ENCODE results near the gene CADM1.

The CADM1 gene

DNA sequence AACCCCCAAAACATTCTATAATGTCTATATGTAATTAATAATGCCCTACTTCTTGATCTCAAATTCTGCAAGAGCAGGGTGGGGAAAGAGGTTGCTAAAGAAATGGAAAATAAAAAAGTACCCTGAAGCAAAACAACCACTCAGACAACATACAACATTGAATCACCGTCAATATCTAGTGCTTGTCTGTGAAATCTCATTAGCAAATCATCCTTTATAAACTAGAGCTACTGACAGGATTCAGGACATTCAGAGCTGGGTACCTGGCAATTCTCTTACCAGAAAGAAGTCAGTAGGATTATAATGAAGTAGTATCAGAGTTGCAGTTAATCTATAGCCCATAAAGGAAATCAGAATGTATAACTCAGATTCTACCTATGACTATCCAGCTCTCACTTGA is 143.2 kb downstream of the CADM1 start:
- DNase-seq (ENCODE audit: low read depth in 1 of 2, low spot score in 1 of 2) = no peak

DNA sequence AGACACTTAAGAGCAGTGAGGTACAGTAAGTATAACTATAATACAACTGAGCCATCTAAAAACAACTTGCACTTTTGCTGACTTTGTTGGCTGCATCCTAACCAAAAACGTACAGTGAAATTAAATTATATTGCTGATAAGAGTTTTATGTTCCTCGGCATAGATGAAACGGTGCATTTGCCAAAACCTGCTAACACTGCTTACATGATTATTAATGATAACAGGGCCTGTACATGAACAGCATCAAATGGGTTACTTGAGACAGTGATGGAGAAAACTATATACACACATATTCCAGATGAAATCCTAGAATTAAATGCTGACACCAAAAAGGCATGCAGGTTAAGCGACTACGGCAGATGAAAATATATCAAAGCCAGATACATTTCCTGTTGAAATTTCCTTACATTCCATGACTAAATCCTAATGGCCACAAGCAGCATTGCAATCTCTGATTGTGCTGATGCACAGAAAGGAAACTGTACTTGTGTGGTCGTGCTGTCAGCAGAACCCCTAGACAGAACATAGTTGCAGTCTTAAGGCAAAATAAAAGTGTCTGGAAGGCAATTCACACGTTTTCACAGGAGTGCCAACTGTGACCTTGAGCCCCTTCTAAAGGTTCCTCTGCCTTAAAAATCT is 143.9 kb downstream of the CADM1 start:
- no peak for DNase-seq (ENCODE audit: low read depth in 1 of 2, low spot score in 1 of 2)

DNA sequence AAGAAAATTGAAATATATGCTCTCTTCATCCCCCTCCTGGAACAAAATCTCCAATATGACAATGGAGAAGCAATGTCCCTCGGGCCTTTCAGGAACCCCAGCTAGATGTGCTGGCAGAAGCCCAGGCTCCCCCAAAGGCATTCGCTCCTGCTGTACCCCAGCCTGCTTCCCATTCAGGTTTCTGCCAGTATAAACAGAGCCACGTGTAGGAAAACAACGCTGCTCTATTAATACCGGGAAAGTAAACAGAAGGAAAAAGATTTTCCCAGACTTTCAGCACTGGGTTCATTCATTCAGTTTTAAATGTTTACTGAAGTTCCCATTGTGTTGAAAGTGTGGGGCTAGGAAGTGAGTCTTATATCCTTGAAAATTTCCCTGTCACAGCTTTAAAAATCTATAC is 147.1 kb downstream of the CADM1 start:
- no peak for DNase-seq (ENCODE audit: low read depth in 1 of 2, low spot score in 1 of 2)

- no peak for DNase-seq (ENCODE audit: low read depth in 1 of 2, low spot score in 1 of 2)
These were observed 151.3 kb downstream of the CADM1 start for GRCh38 chr11:115352805-115353485.

DNA sequence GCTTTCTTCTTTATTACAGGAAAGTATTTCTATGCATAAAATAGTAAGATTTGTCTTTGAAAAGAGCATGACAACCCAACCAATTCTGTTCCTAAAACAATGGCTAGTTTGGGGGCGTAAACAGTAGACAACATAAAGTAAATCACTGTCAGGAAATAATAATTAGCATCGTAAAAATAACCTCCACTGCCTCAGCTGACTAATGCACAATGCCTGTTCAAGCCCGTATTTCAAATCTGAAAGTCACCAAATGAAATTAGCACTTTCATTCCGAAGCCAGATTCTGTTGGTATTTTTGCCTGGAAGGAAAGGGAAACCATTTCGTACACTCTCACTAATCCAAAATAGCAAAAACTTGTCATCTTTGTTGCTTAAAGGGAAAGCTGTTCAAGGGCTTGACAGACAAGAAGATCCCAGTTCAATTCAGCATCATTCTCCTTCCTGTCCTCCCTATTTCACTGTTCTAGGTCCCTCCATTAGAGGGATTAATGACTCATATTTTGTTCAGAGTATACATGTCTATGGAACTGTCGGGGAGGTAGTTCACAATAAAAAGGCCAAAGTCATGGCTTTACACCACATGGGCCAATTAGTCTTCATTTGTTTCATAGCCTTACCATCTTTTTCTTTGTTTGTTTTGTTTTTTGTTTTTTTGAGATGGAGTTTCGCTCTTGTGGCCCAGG is 154.7 kb downstream of the CADM1 start:
- no peak for DNase-seq (ENCODE audit: low read depth in 1 of 2, low spot score in 1 of 2)

GRCh38 chr11:115348416-115348815 is 155.8 kb downstream of the CADM1 start:
- no peak for DNase-seq (ENCODE audit: low read depth in 1 of 2, low spot score in 1 of 2)

GRCh38 chr11:115347106-115347505 is 157.1 kb downstream of the CADM1 start:
- no peak for DNase-seq (ENCODE audit: low read depth in 1 of 2, low spot score in 1 of 2)

DNA sequence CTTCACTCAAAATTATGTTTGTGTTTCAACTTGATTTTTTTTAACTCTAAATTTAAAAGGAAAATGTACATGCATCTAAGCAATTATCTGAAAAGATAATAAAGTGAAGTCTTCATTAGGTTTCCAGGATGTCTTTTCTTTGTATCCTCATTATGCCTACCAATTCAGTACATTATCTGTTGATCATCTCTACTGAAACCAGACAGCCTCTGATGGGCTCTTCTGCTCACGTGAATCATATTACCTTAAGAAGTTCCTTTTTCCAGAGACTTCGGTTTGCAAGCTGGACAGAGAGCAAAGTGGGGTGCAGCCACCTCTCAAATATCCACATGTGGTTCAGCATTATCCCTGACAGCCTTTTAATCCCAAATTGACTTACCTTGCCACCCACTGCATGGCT is 158.4 kb downstream of the CADM1 start:
- DNase-seq (ENCODE audit: low read depth in 1 of 2, low spot score in 1 of 2) = no peak

- DNase-seq (ENCODE audit: low read depth in 1 of 2, low spot score in 1 of 2) = no peak
These were observed 158.9 kb downstream of the CADM1 start for GRCh38 chr11:115345361-115345760.

DNA sequence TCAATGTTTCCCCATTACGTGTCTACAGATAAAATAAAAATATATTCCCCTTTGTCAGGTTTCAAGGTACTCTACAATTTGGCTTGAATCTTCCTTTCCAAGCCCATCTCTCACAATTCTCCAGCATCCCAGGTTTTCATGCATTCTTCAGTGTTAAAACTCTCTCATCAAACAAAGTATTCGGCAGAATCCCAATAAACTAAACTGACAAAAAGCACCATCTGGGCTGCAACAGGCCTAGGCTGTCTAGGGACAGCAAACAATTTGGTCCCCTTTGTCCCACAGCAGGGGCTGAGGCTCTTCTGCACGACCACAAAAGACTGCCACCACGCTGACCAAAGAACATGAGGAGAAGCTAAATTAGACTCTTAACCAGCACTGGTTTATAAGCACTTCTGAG is 159.4 kb downstream of the CADM1 start:
- DNase-seq (ENCODE audit: low read depth in 1 of 2, low spot score in 1 of 2) = no peak

DNA sequence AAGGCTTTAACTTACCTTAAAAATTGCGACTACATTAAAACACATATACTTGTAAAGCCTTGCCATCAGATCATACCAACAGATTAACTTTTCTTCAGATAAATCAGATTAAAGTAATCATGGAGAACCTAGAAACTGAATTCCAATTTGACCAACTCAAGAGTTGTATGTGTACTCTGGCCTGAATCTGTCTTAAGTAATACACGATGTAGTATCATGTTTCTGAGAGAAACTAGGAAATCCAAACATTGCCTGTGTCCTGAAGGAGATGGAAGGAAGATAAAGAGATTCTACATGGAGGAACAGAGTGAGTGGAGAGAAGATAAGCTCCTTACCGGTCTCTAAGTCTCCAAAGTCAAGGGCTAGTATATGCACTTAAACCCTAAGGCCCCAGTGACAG is 162.1 kb downstream of the CADM1 start:
- DNase-seq (ENCODE audit: low read depth in 1 of 2, low spot score in 1 of 2) = no peak

- no peak for DNase-seq (ENCODE audit: low read depth in 1 of 2, low spot score in 1 of 2)
These were observed 163.3 kb downstream of the CADM1 start for GRCh38 chr11:115340874-115341273.

GRCh38 chr11:115338476-115338875 is 165.7 kb downstream of the CADM1 start:
- DNase-seq (ENCODE audit: low read depth in 1 of 2, low spot score in 1 of 2) = no peak

DNA sequence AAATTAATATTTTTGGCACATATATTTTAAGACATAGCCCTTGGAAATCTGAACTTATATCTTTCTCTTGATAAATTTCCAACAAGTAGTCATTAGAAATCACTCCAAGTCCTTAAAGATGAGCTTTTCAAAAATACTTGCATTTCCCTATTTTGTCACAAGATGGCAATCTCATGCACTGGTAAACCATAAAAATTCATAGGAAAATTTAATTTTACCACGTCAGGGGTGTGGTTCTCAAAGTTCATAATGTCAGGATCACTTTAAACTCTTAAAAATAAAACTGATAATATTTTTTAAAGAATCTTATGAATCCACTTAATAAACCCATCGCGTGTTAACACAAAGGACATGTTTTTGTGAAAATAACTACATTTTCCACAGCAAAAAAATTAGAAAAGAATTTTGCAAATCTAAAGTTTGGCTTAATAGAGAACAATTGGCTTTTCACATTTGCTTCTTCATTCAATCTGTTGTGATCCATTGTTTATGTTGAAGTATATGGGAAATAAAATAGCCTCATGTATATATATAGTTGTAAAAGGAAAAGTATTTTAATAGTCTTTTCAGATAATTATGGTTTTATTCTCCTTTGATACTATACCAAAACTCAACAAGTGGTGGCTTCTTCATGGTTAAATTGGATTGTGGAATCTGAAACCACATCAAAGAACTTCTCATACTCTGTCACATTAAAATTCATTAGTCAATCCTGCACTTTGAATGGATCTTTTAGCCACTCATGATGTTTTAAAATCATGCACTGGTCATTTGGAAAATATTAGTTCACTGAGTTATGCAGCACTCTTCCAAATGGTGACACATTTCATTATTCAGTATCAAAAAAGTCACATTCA is 169.1 kb downstream of the CADM1 start:
- no peak for DNase-seq (ENCODE audit: low read depth in 1 of 2, low spot score in 1 of 2)

- DNase-seq (ENCODE audit: low read depth in 1 of 2, low spot score in 1 of 2) = no peak
These were observed 170.3 kb downstream of the CADM1 start for GRCh38 chr11:115333949-115334348.

DNA sequence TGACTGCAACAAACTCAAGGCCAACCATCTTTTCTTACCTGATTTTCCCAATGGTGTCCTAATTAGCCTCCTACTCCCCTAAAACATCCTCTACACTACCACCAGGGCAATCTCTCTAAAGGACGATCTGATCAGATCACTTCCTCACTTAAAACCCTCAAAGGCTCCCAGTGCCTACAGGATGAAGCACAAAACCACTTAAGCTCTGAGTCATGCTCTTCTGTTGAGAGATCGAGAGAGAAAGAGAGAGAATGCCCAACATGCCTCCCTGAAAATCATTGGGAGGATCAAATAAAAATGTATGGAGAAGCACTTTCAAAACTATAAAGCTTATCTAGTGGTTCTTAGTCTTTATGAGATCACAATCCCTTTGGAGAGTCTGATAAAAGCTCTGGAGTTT is 171.1 kb downstream of the CADM1 start:
- no peak for DNase-seq (ENCODE audit: low read depth in 1 of 2, low spot score in 1 of 2)

- no peak for DNase-seq (ENCODE audit: low read depth in 1 of 2, low spot score in 1 of 2)
These were observed 173.3 kb downstream of the CADM1 start for GRCh38 chr11:115330684-115331482.

GRCh38 chr11:115326526-115326925 is 177.7 kb downstream of the CADM1 start:
- DNase-seq (ENCODE audit: low read depth in 1 of 2, low spot score in 1 of 2) = no peak

DNA sequence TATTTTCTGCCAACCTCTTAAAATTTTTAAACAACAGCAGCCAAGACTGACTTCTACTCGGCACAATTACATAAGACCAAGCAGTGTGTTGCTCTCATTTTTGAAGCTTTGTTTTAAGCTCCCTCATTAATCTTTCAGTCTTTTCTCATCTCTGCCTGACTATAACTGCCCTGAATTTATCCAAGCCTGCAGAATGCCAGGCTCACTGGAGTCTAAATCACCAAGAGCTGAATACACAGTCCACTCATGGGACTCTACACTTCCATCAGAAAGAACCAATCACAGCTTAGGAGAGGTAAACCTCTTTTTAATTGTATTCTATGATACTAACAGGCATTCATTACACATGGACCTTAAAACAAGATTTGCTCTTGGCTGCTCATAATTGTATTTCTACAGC is 178.7 kb downstream of the CADM1 start:
- DNase-seq (ENCODE audit: low read depth in 1 of 2, low spot score in 1 of 2) = no peak

GRCh38 chr11:115324581-115325432 is 179.4 kb downstream of the CADM1 start:
- DNase-seq (ENCODE audit: low read depth in 1 of 2, low spot score in 1 of 2) = peak in 1 of 2 donors; percentile 15

All from activated CD4-positive, alpha-beta T cell treated with anti-CD3 and anti-CD28 coated beads, Interleukin-2, amount 50 U/mL, for 24 hours (primary cell).